T-helper 17 cell (primary cell): ENCODE data around the gene PID1. TPM values are rescaled to one million over a fixed set of nuclear protein-coding genes. Genes with fewer than 3 reads are reported as not detected.

Source experiments
- ATAC-seq: fragments of 150-1000 bp; cut with Tn5 transposase; 2 replicates; pipeline ENCODE4 v1.10.0; 2021; ENCODE audit warnings: mild to moderate bottlenecking, moderate library complexity
- DNase-seq, 3 donors: peaks; one replicate each; pipeline versions ENCODE4 v3.0.0 to v3.0.0-alpha.2; 2020 to 2021
- H3K9me3 ChIP-seq: one replicate; pipeline ENCODE4 v1.7.0; 2013; ENCODE audit warnings: low read length, mild to moderate bottlenecking; ENCODE audit not compliant: control insufficient read depth, poor library complexity, severe bottlenecking
- H3K27ac Mint-ChIP-seq: one replicate; pipeline ENCODE4 v1.8.0; 2022; ENCODE audit warnings: mild to moderate bottlenecking, moderate library complexity, mixed read lengths
- H3K27me3 Mint-ChIP-seq: one replicate; pipeline ENCODE4 v1.8.0; 2022; ENCODE audit warnings: mixed read lengths
- H3K36me3 Mint-ChIP-seq: one replicate; pipeline ENCODE4 v1.8.0; 2022; ENCODE audit warnings: low read depth, mixed read lengths
- H3K4me1 Mint-ChIP-seq: one replicate; pipeline ENCODE4 v1.8.0; 2022; ENCODE audit warnings: mild to moderate bottlenecking, mixed read lengths
- H3K4me3 Mint-ChIP-seq: one replicate; pipeline ENCODE4 v1.8.0; 2022; ENCODE audit warnings: mild to moderate bottlenecking, moderate library complexity, mixed read lengths
- total RNA-seq, 4 donors: library from RNA in 2 of 4; stranded (reverse) in 2 of 4; gene quantifications; one replicate each; pipeline ENCODE4 v1.2.3 and lab custom pipeline; 2022 to 2026

PID1 gene
- total RNA-seq, 2 donors from 2014 or later, result 0.60 to 0.82 TPM

GRCh38 chr2:229137066-229137465, 134.0 kb downstream of the PID1 start:
- DNase-seq (no peak), ATAC-seq (no peak)
- Mint-ChIP-seq H3K27me3 (no peaks in the 10 kb centered on the region), H3K27ac (no peak overlapping the region), H3K4me3 (no peak overlapping the region), H3K4me1 (no peaks in the 10 kb centered on the region), H3K36me3 (no peaks in the 10 kb centered on the region)
- H3K9me3 ChIP-seq, result no peaks in the 10 kb centered on the region

- Mint-ChIP-seq H3K36me3 (no peaks in the 10 kb centered on the region), H3K4me1 (no peaks in the 10 kb centered on the region), H3K4me3 (no peak overlapping the region), H3K27me3 (no peaks in the 10 kb centered on the region), H3K27ac (no peak overlapping the region)
- no peak for DNase-seq
- no peaks in the 10 kb centered on the region for H3K9me3 ChIP-seq
- no peak for ATAC-seq
Measured at GRCh38 chr2:229133155-229133772, 137.8 kb downstream of the PID1 start.

GRCh38 chr2:229132236-229132635, 138.9 kb downstream of the PID1 start:
- Mint-ChIP-seq H3K4me1 (no peaks in the 10 kb centered on the region), H3K27me3 (no peaks in the 10 kb centered on the region), H3K27ac (no peak overlapping the region), H3K36me3 (no peaks in the 10 kb centered on the region), H3K4me3 (no peak overlapping the region)
- DNase-seq (no peak), ATAC-seq (no peak)
- no peaks in the 10 kb centered on the region for H3K9me3 ChIP-seq

- H3K27ac Mint-ChIP-seq, result no peak overlapping the region
- ATAC-seq (no peak), DNase-seq (no peak)
- no peak overlapping the region for H3K4me3 Mint-ChIP-seq
- no peaks in the 10 kb centered on the region for H3K27me3 Mint-ChIP-seq
- H3K9me3 ChIP-seq, result no peaks in the 10 kb centered on the region
- H3K4me1 Mint-ChIP-seq, result no peaks in the 10 kb centered on the region
- H3K36me3 Mint-ChIP-seq, result no peaks in the 10 kb centered on the region
Measured at GRCh38 chr2:229130522-229130921, 140.6 kb downstream of the PID1 start.

GRCh38 chr2:229129738-229130371, 141.2 kb downstream of the PID1 start:
- Mint-ChIP-seq H3K27me3 (no peaks in the 10 kb centered on the region), H3K36me3 (no peaks in the 10 kb centered on the region), H3K4me3 (no peak overlapping the region), H3K4me1 (no peaks in the 10 kb centered on the region), H3K27ac (no peak overlapping the region)
- ATAC-seq (no peak), DNase-seq (no peak)
- H3K9me3 ChIP-seq, result no peaks in the 10 kb centered on the region

- ATAC-seq (no peak), DNase-seq (no peak)
- Mint-ChIP-seq H3K4me3 (no peak overlapping the region), H3K36me3 (no peaks in the 10 kb centered on the region), H3K27me3 (no peaks in the 10 kb centered on the region), H3K27ac (no peak overlapping the region), H3K4me1 (no peaks in the 10 kb centered on the region)
- no peaks in the 10 kb centered on the region for H3K9me3 ChIP-seq
Measured at GRCh38 chr2:229127471-229127870, 143.6 kb downstream of the PID1 start.

GRCh38 chr2:229126066-229126465, 145.0 kb downstream of the PID1 start:
- H3K4me3 Mint-ChIP-seq, result no peak overlapping the region
- H3K27me3 Mint-ChIP-seq, result no peaks in the 10 kb centered on the region
- H3K4me1 Mint-ChIP-seq, result no peaks in the 10 kb centered on the region
- no peaks in the 10 kb centered on the region for H3K9me3 ChIP-seq
- no peaks in the 10 kb centered on the region for H3K36me3 Mint-ChIP-seq
- DNase-seq, result no peak
- no peak overlapping the region for H3K27ac Mint-ChIP-seq
- no peak for ATAC-seq

- no peaks in the 10 kb centered on the region for H3K4me1 Mint-ChIP-seq
- no peaks in the 10 kb centered on the region for H3K27me3 Mint-ChIP-seq
- H3K4me3 Mint-ChIP-seq, result no peak overlapping the region
- no peaks in the 10 kb centered on the region for H3K36me3 Mint-ChIP-seq
- no peak for DNase-seq
- no peaks in the 10 kb centered on the region for H3K9me3 ChIP-seq
- no peak overlapping the region for H3K27ac Mint-ChIP-seq
- no peak for ATAC-seq
Measured at GRCh38 chr2:229124136-229124535, 147.0 kb downstream of the PID1 start.

- no peak overlapping the region for H3K4me3 Mint-ChIP-seq
- no peak overlapping the region for H3K27ac Mint-ChIP-seq
- ATAC-seq (no peak), DNase-seq (no peak)
- H3K27me3 Mint-ChIP-seq, result no peaks in the 10 kb centered on the region
- no peaks in the 10 kb centered on the region for H3K9me3 ChIP-seq
- no peaks in the 10 kb centered on the region for H3K36me3 Mint-ChIP-seq
- H3K4me1 Mint-ChIP-seq, result no peaks in the 10 kb centered on the region
Measured at GRCh38 chr2:229118927-229119326, 152.2 kb downstream of the PID1 start.

- Mint-ChIP-seq H3K27me3 (no peaks in the 10 kb centered on the region), H3K4me3 (no peak overlapping the region), H3K4me1 (no peaks in the 10 kb centered on the region), H3K36me3 (no peaks in the 10 kb centered on the region), H3K27ac (no peak overlapping the region)
- H3K9me3 ChIP-seq, result no peaks in the 10 kb centered on the region
- ATAC-seq, result no peak
- DNase-seq, result no peak
Measured at GRCh38 chr2:229118336-229118735, 152.8 kb downstream of the PID1 start.

- no peak for DNase-seq
- peaks cover under 1% of the 10 kb centered on the region for H3K9me3 ChIP-seq
- no peaks in the 10 kb centered on the region for H3K36me3 Mint-ChIP-seq
- no peak for ATAC-seq
- no peak overlapping the region for H3K4me3 Mint-ChIP-seq
- H3K27ac Mint-ChIP-seq, result no peak overlapping the region
- no peaks in the 10 kb centered on the region for H3K4me1 Mint-ChIP-seq
- H3K27me3 Mint-ChIP-seq, result no peaks in the 10 kb centered on the region
Measured at GRCh38 chr2:229111744-229112143, 159.3 kb downstream of the PID1 start.

GRCh38 chr2:229109195-229109594, 161.9 kb downstream of the PID1 start:
- no peaks in the 10 kb centered on the region for H3K4me1 Mint-ChIP-seq

GRCh38 chr2:229107601-229108000, 163.5 kb downstream of the PID1 start:
- H3K27me3 Mint-ChIP-seq, result no peaks in the 10 kb centered on the region
- H3K4me3 Mint-ChIP-seq, result no peak overlapping the region
- no peak overlapping the region for H3K27ac Mint-ChIP-seq
- H3K9me3 ChIP-seq, result peaks cover 3% of the 10 kb centered on the region
- no peaks in the 10 kb centered on the region for H3K4me1 Mint-ChIP-seq
- ATAC-seq (no peak), DNase-seq (no peak)
- H3K36me3 Mint-ChIP-seq, result no peaks in the 10 kb centered on the region

More at GRCh38 chr2:229109195-229109594, 161.9 kb downstream of the PID1 start:
- no peak overlapping the region for H3K4me3 Mint-ChIP-seq
- H3K9me3 ChIP-seq, result peaks cover 3% of the 10 kb centered on the region
- DNase-seq (no peak), ATAC-seq (no peak)
- no peaks in the 10 kb centered on the region for H3K36me3 Mint-ChIP-seq
- no peaks in the 10 kb centered on the region for H3K27me3 Mint-ChIP-seq
- H3K27ac Mint-ChIP-seq, result no peak overlapping the region

GRCh38 chr2:229104974-229105387, 166.1 kb downstream of the PID1 start:
- DNase-seq, result no peak
- no peak for ATAC-seq
- H3K27ac Mint-ChIP-seq, result no peak overlapping the region
- H3K36me3 Mint-ChIP-seq, result no peaks in the 10 kb centered on the region
- no peaks in the 10 kb centered on the region for H3K27me3 Mint-ChIP-seq
- peaks cover 3% of the 10 kb centered on the region for H3K9me3 ChIP-seq
- no peak overlapping the region for H3K4me3 Mint-ChIP-seq
- no peaks in the 10 kb centered on the region for H3K4me1 Mint-ChIP-seq
